Endodermal cell (in vitro differentiated cells): ENCODE results near the gene PSMB5. TPM values are rescaled to one million over a fixed set of nuclear protein-coding genes. Genes with fewer than 3 reads are reported as not detected.

Source experiments
- DNase-seq: peaks from one replicate; pipeline ENCODE4 v3.0.0-alpha.2; 2017
- H3K27ac ChIP-seq: 2 replicates; pipeline ENCODE4 v1.5.1; 2013; ENCODE audit warnings: mild to moderate bottlenecking, low read depth, low read length, moderate library complexity
- H3K27me3 ChIP-seq: 2 replicates; pipeline ENCODE4 v1.6.1; 2013; ENCODE audit warnings: mild to moderate bottlenecking, low read length, moderate library complexity; ENCODE audit not compliant: insufficient read depth, control insufficient read depth, poor library complexity, severe bottlenecking
- H3K36me3 ChIP-seq: 2 replicates; pipeline ENCODE4 v1.7.0; 2013; ENCODE audit warnings: mild to moderate bottlenecking, low read length, moderate library complexity; ENCODE audit not compliant: control insufficient read depth, insufficient read depth
- H3K4me1 ChIP-seq: one replicate; pipeline ENCODE4 v1.7.0; 2013; ENCODE audit warnings: low read length; ENCODE audit not compliant: control insufficient read depth, insufficient read depth
- H3K4me3 ChIP-seq: 2 replicates; pipeline ENCODE4 v1.5.1; 2013; ENCODE audit warnings: mild to moderate bottlenecking, low read length, moderate library complexity
- H3K9ac ChIP-seq: 2 replicates; pipeline ENCODE4 v1.6.1; 2013; ENCODE audit warnings: mild to moderate bottlenecking, low read length, moderate library complexity; ENCODE audit not compliant: poor library complexity, severe bottlenecking; ENCODE audit errors: extremely low read depth
- H3K9me3 ChIP-seq: 2 replicates; pipeline ENCODE4 v1.6.1; 2013; ENCODE audit warnings: mild to moderate bottlenecking, low read length, moderate library complexity; ENCODE audit not compliant: control insufficient read depth
- H3K27ac Mint-ChIP-seq: 2 replicates; pipeline ENCODE4 v1.8.0; 2020; ENCODE audit warnings: mixed read lengths
- H3K27me3 Mint-ChIP-seq: 2 replicates; pipeline ENCODE4 v1.8.0; 2021; ENCODE audit warnings: mild to moderate bottlenecking, mixed read lengths; ENCODE audit not compliant: insufficient read depth
- H3K36me3 Mint-ChIP-seq: 2 replicates; pipeline ENCODE4 v1.8.0; 2020; ENCODE audit warnings: low read depth, mixed read lengths
- H3K4me1 Mint-ChIP-seq: 2 replicates; pipeline ENCODE4 v1.8.0; 2020; ENCODE audit warnings: mixed read lengths
- H3K4me3 Mint-ChIP-seq: 2 replicates; pipeline ENCODE4 v1.8.0; 2020; ENCODE audit warnings: mild to moderate bottlenecking, moderate library complexity, mixed read lengths
- H3K9me3 Mint-ChIP-seq: 2 replicates; pipeline ENCODE4 v1.8.0; 2020; ENCODE audit warnings: mild to moderate bottlenecking, mixed read lengths
- CTCF ChIP-seq: fragments of 200-600 bp; sonication (generic); conservative IDR thresholded peaks from 2 replicates; pipeline ENCODE4 v1.5.0; 2021; ENCODE audit warnings: antibody characterized with exemption, mild to moderate bottlenecking
- WGBS, 2 experiments: methylation state at CpG; one replicate each; pipeline versions ENCODE4 v1.1.5 to v1.1.7; 2013; ENCODE audit warnings: missing lambda C conversion rate in 2 of 2, mixed read lengths in 1 of 2; ENCODE audit not compliant: insufficient coverage in 1 of 2, insufficient read length in 1 of 2; 5-methylcytosine and 5-hydroxymethylcytosine counted together
- total RNA-seq, 2 donors: library from RNA; stranded (reverse); fragmentation: NEBNext Ultra II Directional in 1 of 2; extraction: Animal tissue kit (Norgen Biotek cat#: 25700) in 1 of 2; gene quantifications; 2 replicates in 1 of 2; 3 replicates in 1 of 2; pipeline ENCODE4 v1.2.1, GENCODE V29; 2021

Gene PSMB5
- total RNA-seq, 2 donors from 2014 or later, result 227 to 257 TPM

DNA sequence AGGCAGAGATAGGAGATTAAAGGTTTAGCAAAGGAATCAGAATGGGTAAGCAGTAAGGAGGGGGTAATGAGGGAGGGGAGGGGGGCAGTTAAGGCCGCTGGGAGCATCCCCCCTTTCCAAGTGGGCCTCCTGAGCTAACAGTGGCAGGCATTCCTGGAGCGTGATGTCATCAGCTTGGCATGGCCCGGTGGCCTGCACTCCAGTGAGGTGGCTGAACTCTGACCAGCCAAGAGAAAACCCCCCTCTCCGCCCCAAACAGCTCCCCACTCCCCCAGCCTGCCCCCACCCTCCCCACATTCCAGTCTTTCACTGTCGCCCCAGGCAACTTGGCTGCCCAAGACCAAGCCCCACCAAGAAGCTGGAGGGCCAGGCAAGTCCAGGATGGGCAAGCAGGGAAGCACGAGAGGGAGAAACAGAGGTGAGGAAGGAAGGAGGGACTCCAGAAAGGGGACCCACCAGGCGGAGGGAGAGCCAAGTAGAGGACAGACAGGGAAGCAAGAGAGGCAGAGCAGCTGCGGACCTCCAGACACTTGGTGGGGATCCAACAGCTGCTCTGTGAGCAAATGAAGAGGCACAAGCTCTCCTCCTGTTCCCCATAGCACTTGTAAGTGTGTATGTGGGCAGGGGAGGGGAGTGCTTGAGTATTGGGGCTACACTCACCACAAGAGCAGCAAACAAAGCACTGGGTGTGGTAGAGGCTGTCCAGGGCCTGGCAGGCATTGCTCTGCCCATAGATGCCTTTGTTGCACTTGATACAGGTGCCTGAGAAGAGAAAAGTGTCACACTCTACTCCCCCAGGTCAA is 56.8 kb downstream of the PSMB5 start:
- peak overlapping the region; percentile 98 for H3K27ac Mint-ChIP-seq
- no peak for TF ChIP-seq CTCF
- peak; percentile 95 for DNase-seq
- peaks cover 47% of the 10 kb centered on the region for H3K4me1 Mint-ChIP-seq
- H3K9me3 ChIP-seq, result no peaks in the 10 kb centered on the region
- H3K27ac ChIP-seq, result peak overlapping the region; percentile 89
- peaks cover 26% of the 10 kb centered on the region for H3K4me1 ChIP-seq
- H3K27me3 ChIP-seq, result no peaks in the 10 kb centered on the region
- peak overlapping the region; percentile 88 for H3K4me3 ChIP-seq
- WGBS, 2 experiments, result 8 to 25% methylated on average over 2 to 8 of the region's 8 CpGs
- H3K4me3 Mint-ChIP-seq, result no peak overlapping the region
- peaks cover 45% of the 10 kb centered on the region for H3K36me3 Mint-ChIP-seq
- peaks cover 45% of the 10 kb centered on the region for H3K36me3 ChIP-seq
- no peaks in the 10 kb centered on the region for H3K9me3 Mint-ChIP-seq
- H3K9ac ChIP-seq, result peak overlapping the region; percentile 62
- H3K27me3 Mint-ChIP-seq, result peaks cover 18% of the 10 kb centered on the region

- Mint-ChIP-seq H3K27me3 (peaks cover 18% of the 10 kb centered on the region), H3K9me3 (no peaks in the 10 kb centered on the region), H3K36me3 (peaks cover 46% of the 10 kb centered on the region), H3K4me1 (peaks cover 47% of the 10 kb centered on the region), H3K4me3 (no peak overlapping the region), H3K27ac (peak overlapping the region; percentile 98)
- Histone ChIP-seq H3K27me3 (no peaks in the 10 kb centered on the region), H3K4me1 (peaks cover 26% of the 10 kb centered on the region), H3K9me3 (no peaks in the 10 kb centered on the region), H3K36me3 (peaks cover 50% of the 10 kb centered on the region), H3K9ac (peak overlapping the region; percentile 60), H3K4me3 (peak overlapping the region; percentile 68), H3K27ac (peak overlapping the region; percentile 89)
- no peak for TF ChIP-seq CTCF
- DNase-seq, result no peak
Observed at GRCh38 chr14:22977434-22977683, 57.3 kb downstream of the PSMB5 start.

- Histone ChIP-seq H3K36me3 (peaks cover 56% of the 10 kb centered on the region), H3K4me1 (peaks cover 26% of the 10 kb centered on the region)
Observed at GRCh38 chr14:22976620-22977433, 57.9 kb downstream of the PSMB5 start.

More at GRCh38 chr14:22976620-22977433, 57.9 kb downstream of the PSMB5 start:
- Histone ChIP-seq H3K27me3 (no peaks in the 10 kb centered on the region), H3K9me3 (no peaks in the 10 kb centered on the region), H3K4me3 (peak overlapping the region; percentile 68), H3K27ac (peak overlapping the region; percentile 89), H3K9ac (peak overlapping the region; percentile 60)
- peaks cover 18% of the 10 kb centered on the region for H3K27me3 Mint-ChIP-seq
- peaks cover 47% of the 10 kb centered on the region for H3K4me1 Mint-ChIP-seq
- H3K27ac Mint-ChIP-seq, result peak overlapping the region; percentile 98
- 65 to 81% methylated on average over 4 to 6 of the region's 6 CpGs for WGBS, 2 experiments
- peaks cover 52% of the 10 kb centered on the region for H3K36me3 Mint-ChIP-seq
- no peaks in the 10 kb centered on the region for H3K9me3 Mint-ChIP-seq
- DNase-seq, result peak; percentile 67
- no peak overlapping the region for H3K4me3 Mint-ChIP-seq
- no peak for TF ChIP-seq CTCF

Other genes with a start within 250 kb of the PSMB5 start
- 10 to 100 TPM; 16.7 to 17.0 TPM for gene SLC7A7, start 219.5 kb downstream of the PSMB5 start, total RNA-seq
- 100 to 1,000 TPM; 192 to 204 TPM for gene MRPL52, start 205.0 kb downstream of the PSMB5 start, total RNA-seq
- gene MMP14, start 198.3 kb downstream of the PSMB5 start, total RNA-seq, result 100 to 1,000 TPM; 181 to 220 TPM
- gene LRP10, start 163.2 kb downstream of the PSMB5 start, total RNA-seq, result 10 to 100 TPM; 28.9 to 41.5 TPM
- gene REM2, start 151.7 kb downstream of the PSMB5 start, total RNA-seq, result 1 to 10 TPM in 1 of 2 donors, under 1 TPM in 1; 0.77 to 1.2 TPM
- 10 to 100 TPM; 52.0 to 68.6 TPM for gene RBM23, start 115.8 kb downstream of the PSMB5 start, total RNA-seq
- 100 to 1,000 TPM; 111 to 112 TPM for gene PRMT5, start 105.5 kb downstream of the PSMB5 start, total RNA-seq
- gene HAUS4, start 77.8 kb downstream of the PSMB5 start, total RNA-seq, result 10 to 100 TPM; 43.2 to 57.1 TPM
- 10 to 100 TPM; 34.2 to 51.4 TPM for gene AJUBA, start 52.3 kb downstream of the PSMB5 start, total RNA-seq
- 1 to 10 TPM; 7.0 to 9.4 TPM for gene C14orf93, start 24.8 kb downstream of the PSMB5 start, total RNA-seq
- gene PSMB11, start 7.3 kb upstream of the PSMB5 start, total RNA-seq, result not detected
- gene CDH24, start 22.6 kb upstream of the PSMB5 start, total RNA-seq, result 10 to 100 TPM; 16.9 to 17.2 TPM
- gene ACIN1, start 60.2 kb upstream of the PSMB5 start, total RNA-seq, result 100 to 1,000 TPM; 314 to 367 TPM
- 10 to 100 TPM; 76.7 to 82.9 TPM for gene C14orf119, start 60.6 kb upstream of the PSMB5 start, total RNA-seq
- 1 to 10 TPM in 1 of 2 donors, under 1 TPM in 1; 0.64 to 1.4 TPM for gene CIROP, start 70.1 kb upstream of the PSMB5 start, total RNA-seq
- gene CEBPE, start 84.4 kb upstream of the PSMB5 start, total RNA-seq, result not detected
- 10 to 100 TPM; 47.6 to 48.9 TPM for gene SLC7A8, start 148.8 kb upstream of the PSMB5 start, total RNA-seq
- not detected for gene RNF212B, start 203.0 kb upstream of the PSMB5 start, total RNA-seq